ENCODE measurements around the gene FOXF1. TPM values are rescaled to one million over a fixed set of nuclear protein-coding genes. Genes with fewer than 3 reads are reported as not detected.

FOXF1 gene
- total RNA-seq, 1 experiment from 2014 or later = 2.2 TPM

GRCh38 chr16:86516623-86517003 lies 6.3 kb downstream of the FOXF1 start:
- no peak for DNase-seq (ENCODE audit: low read depth)

DNA sequence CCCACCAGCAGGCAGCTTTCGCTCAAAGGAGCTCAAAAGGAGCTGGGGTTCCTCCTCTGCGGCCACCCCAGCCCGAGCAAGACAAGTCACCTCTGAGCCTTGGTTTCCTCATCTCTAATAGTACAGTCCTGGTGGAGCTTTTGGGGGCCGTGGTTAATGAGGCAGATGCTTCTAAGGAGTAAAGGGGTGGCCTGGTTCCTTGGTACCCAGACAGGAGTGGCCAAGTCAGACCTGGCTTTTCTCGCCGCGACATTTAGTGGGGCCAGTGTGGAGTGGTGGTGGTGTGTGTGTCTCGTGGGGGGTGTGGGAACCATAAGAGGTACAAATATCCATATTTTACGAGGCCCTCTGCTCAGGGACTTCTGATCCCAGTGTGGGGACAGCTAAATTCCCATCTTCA lies 6.7 kb downstream of the FOXF1 start:
- no peak for DNase-seq (ENCODE audit: low read depth)

DNA sequence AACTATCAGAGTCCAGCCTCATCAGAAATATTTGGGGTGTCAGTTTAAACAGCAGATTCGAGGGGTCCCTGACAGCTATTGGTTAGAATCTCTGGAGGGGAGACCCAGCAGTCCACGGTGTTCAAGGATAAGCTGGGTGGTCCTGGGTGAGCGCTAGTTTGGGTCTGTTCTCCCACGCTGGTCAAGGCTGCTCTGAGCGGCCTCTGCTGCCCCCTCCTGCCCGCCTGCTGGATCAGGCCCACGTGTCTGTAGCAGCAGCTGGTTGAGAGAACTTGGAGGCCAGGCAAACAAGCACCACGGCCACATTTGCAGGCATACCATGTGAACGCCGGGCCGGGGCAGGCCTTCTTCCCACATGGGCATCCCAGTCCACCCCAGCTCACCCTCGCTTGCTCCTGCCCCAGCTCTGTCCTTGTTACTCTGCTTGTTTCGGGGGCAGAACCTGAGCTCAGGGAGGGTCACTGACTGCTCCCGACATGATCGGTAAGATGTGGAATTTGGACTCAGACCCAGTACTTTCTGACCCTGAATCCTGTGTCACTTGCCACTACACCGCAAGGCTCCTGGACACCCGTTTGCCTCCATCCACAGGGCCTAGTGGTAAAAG lies 7.4 kb downstream of the FOXF1 start:
- peak; percentile 75 for DNase-seq (ENCODE audit: low read depth)

GRCh38 chr16:86519007-86519648 lies 8.8 kb downstream of the FOXF1 start:
- DNase-seq (ENCODE audit: low read depth) = no peak

GRCh38 chr16:86519649-86520316 lies 9.5 kb downstream of the FOXF1 start:
- DNase-seq (ENCODE audit: low read depth) = peak; percentile 66

DNA sequence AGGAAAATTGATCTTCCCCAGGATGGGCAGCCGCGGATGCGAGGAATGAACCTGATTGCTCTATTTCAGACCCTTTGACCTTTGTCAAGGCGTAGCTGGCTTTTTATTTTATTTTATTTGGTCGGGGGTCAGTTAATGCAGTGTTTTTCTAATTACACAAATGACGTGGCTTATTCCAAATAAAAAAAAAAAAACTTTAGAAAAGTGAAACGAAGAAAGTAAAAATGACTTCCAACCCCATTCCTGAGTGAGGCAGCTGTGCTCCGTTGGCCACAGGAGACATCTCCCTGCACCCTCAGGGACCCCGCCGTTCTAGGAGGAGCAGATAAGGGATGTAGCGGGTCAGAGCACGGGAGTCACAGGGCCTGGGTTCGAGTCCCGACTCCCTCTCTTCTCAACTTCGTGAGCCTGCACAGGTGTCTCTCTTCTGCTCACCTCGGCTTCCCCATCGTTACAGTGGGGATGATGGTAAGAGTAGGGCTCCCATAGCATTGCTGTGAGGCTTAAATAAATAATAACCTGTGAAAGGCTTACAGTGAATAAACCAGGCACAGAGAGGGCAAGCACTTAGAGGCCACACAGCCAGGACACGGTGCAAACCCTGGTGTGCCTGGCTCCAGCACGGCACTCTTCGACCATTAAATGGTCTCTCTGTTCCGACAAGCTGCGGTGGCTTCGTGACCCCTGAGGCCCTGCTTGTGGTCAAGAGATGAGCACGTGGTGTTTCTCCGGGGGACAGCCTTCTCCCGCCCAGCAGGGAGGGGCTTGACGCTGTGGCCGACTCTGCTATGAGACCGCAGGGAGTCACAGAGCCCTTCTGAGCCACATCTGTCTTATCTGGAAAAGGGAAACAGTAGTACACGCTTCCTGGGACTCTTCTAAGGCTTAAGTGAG lies 10.2 kb downstream of the FOXF1 start:
- DNase-seq (ENCODE audit: low read depth) = no peak

DNA sequence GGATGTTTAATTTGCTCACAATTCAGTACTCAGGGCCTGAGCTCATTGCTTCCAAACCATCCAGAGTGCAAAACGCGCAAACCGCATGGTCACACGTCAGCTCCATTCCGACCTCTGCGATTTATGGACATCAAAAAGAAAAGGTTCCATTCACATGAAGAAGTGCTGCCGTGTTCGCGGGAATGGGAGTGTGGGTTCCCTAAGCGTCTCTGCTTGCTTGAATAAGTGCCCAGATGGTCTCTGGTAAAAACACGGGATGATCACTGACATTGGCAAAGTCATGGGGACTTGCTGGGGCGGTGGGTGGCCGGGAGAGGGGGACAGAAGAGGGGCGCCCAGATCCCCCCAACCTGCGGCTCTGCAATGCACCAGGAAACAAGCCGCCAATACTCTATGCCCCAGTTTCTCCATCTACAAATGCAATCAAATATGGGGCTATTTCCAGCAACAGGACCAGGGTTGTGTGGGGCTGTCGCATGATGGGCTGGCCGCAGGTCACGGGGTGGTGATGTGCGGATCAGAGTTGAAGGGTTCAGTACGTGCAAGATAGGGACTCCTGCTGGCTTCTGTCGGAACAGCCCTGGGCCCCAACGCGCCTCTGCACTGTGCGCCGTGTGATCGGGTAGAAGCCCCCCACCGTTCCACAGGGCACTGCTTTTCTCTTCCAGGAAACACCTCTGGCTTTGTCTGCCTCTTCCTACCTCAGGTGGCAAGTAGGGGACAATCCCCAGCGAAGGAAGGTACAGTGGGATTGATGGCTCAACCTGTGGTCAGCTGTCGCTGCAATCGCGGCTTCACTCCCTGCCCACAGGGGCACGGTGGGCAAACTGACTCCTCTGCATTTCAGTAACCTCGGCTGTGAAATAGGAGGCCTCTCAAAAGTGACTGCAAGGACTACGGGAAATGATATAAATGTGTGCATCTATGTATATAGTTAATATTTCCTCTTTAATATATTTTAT lies 11.2 kb downstream of the FOXF1 start:
- DNase-seq (ENCODE audit: low read depth) = no peak

DNA sequence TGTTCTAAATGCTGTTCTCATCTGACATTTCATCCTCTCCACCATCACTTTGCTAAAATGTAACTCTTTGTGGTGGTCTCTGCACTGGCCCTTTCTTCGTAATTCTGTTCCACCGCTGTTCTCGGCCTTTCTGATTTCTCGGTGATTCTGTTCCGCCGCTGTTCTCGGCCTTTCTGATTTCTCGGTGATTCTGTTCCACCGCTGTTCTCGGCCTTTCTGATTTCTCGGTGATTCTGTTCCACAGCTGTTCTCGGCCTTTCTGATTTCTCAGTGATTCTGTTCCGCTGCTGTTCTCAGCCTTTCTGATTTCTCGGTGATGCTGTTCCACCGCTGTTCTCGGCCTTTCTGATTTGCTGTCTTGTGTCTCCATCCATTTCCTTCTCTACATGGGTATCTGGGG lies 12.3 kb downstream of the FOXF1 start:
- no peak for DNase-seq (ENCODE audit: low read depth)

DNA sequence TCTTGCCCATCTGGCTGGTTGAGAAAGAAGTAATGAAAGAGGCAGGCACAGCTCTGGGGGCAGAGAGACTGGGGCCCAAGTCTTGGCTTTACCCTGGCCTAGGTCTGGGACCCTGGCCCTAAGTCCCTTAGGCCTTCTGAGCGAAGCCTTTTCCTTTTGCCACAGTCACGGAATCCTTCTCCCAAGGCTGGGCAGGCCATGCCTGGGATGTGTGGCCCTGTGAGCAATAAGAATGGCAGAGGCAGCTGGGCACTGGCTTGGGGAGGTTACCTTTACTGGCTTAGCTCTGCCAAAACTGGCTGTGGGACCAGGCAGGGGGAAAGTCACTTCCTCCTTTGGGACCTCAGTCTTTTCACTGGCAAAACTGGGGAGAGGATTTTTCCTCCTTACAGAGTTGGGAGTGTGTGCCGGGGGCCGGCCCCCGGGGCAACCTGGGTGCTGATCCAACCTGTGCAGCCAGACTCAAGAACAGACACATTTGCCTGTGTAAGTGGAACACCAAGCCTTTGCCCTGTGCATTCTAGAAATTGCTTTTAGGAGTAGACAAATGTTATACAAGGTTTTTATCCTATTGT lies 12.9 kb downstream of the FOXF1 start:
- DNase-seq (ENCODE audit: low read depth) = no peak

- no peak for DNase-seq (ENCODE audit: low read depth)
These were observed 13.7 kb downstream of the FOXF1 start for GRCh38 chr16:86524029-86524428.

DNA sequence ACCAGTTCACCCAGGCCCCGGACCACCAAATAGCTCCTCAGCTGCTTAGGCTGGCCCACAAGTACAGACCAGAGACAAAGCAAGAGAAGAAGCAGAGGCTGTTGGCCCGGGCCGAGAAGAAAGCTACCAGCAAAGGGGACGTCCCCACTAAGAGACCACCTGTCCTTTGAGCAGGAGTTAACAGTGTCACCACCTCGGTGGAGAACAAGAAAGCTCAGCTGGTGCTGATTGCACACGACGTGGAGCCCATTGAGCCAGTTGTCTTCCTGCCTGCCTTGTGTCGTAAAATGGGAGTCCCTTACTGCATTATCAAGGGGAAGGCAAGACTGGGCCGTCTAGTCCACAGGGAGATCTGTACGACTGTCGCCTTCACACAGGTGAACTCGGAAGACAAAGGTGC lies 15.4 kb downstream of the FOXF1 start:
- no peak for DNase-seq (ENCODE audit: low read depth)

DNA sequence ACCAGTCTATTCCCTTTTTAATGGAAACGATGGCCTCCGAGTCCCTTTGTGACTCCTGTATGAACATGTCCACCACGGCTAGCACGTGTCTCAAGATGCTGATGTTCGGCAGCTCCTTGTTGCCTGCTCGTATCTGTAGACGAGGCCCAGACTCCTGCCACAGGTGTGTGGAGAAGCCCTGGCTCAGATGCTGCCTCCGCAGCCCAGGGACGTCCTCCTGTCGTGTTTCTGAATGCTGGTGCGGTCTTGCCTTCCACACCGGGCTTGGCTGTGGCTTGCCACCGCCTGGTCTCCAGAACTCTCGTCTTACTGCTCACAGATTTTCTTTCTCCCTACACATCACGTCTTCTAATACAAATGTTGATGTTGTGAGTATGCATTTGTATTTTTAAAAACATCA lies 17.0 kb downstream of the FOXF1 start:
- no peak for DNase-seq (ENCODE audit: low read depth)

GRCh38 chr16:86528061-86528929 lies 18.0 kb downstream of the FOXF1 start:
- no peak for DNase-seq (ENCODE audit: low read depth)

GRCh38 chr16:86529160-86529559 lies 18.8 kb downstream of the FOXF1 start:
- DNase-seq (ENCODE audit: low read depth) = peak; percentile 53

GRCh38 chr16:86530251-86531190 lies 20.2 kb downstream of the FOXF1 start:
- DNase-seq (ENCODE audit: low read depth) = no peak

- DNase-seq (ENCODE audit: low read depth) = no peak
These were observed 20.8 kb downstream of the FOXF1 start for GRCh38 chr16:86531191-86531545.

DNA sequence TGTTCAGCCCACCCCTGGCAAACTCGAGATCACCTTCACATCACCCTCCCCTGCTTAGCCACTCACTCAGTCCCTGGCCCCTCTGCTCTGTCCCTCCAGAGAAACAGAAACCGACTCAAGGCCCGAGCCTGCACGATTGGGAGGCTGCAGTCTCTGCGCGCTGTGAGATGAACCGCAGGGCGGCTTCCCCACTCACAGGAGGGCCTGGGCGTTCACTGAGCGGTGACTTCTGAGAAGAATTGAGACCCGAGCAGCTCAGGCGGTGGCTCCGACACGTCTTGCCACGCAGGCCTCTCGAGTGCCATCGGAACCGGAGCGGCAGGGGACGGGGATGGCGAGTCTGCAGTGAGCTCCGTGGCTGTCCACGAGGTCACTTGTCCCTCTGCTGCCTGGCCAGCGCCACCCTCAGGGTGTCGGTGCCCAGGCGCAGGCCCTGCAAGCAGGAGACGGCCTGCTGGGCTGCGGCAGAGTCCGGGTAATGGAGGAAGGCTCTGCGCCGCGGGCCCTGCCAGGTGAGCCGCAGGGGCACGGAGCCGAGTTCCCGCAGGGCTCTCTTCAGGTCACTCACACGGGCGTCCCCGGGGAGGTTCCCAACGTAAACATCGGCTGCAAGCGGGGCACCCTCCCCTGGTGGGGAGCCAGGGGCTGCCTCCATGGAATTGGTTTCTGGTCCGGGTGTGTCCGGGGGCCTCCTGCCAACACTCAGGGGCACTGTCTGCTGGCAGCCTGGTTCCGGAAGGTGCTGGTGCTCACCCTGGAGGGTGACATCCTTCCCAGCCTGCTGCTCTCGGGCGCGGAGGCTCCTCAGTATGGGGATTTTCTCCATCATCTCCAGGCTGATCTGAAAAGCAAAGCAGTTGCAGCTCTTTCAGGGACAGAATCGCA lies 21.6 kb downstream of the FOXF1 start:
- DNase-seq (ENCODE audit: low read depth) = no peak

- no peak for DNase-seq (ENCODE audit: low read depth)
These were observed 22.1 kb downstream of the FOXF1 start for GRCh38 chr16:86532526-86532815.

All from Daoy (cell line).